Endodermal cell (in vitro differentiated cells): ENCODE data around the gene DTNBP1. TPM values are rescaled to one million over a fixed set of nuclear protein-coding genes. Genes with fewer than 3 reads are reported as not detected.

Experiments used
- DNase-seq: peaks from one replicate; pipeline ENCODE4 v3.0.0-alpha.2; 2017
- H3K27ac ChIP-seq: 2 replicates; pipeline ENCODE4 v1.5.1; 2013; ENCODE audit warnings: mild to moderate bottlenecking, low read depth, low read length, moderate library complexity
- H3K27me3 ChIP-seq: 2 replicates; pipeline ENCODE4 v1.6.1; 2013; ENCODE audit warnings: mild to moderate bottlenecking, low read length, moderate library complexity; ENCODE audit not compliant: insufficient read depth, control insufficient read depth, poor library complexity, severe bottlenecking
- H3K36me3 ChIP-seq: 2 replicates; pipeline ENCODE4 v1.7.0; 2013; ENCODE audit warnings: mild to moderate bottlenecking, low read length, moderate library complexity; ENCODE audit not compliant: control insufficient read depth, insufficient read depth
- H3K4me1 ChIP-seq: one replicate; pipeline ENCODE4 v1.7.0; 2013; ENCODE audit warnings: low read length; ENCODE audit not compliant: control insufficient read depth, insufficient read depth
- H3K4me3 ChIP-seq: 2 replicates; pipeline ENCODE4 v1.5.1; 2013; ENCODE audit warnings: mild to moderate bottlenecking, low read length, moderate library complexity
- H3K9ac ChIP-seq: 2 replicates; pipeline ENCODE4 v1.6.1; 2013; ENCODE audit warnings: mild to moderate bottlenecking, low read length, moderate library complexity; ENCODE audit not compliant: poor library complexity, severe bottlenecking; ENCODE audit errors: extremely low read depth
- H3K9me3 ChIP-seq: 2 replicates; pipeline ENCODE4 v1.6.1; 2013; ENCODE audit warnings: mild to moderate bottlenecking, low read length, moderate library complexity; ENCODE audit not compliant: control insufficient read depth
- H3K27ac Mint-ChIP-seq: 2 replicates; pipeline ENCODE4 v1.8.0; 2020; ENCODE audit warnings: mixed read lengths
- H3K27me3 Mint-ChIP-seq: 2 replicates; pipeline ENCODE4 v1.8.0; 2021; ENCODE audit warnings: mild to moderate bottlenecking, mixed read lengths; ENCODE audit not compliant: insufficient read depth
- H3K36me3 Mint-ChIP-seq: 2 replicates; pipeline ENCODE4 v1.8.0; 2020; ENCODE audit warnings: low read depth, mixed read lengths
- H3K4me1 Mint-ChIP-seq: 2 replicates; pipeline ENCODE4 v1.8.0; 2020; ENCODE audit warnings: mixed read lengths
- H3K4me3 Mint-ChIP-seq: 2 replicates; pipeline ENCODE4 v1.8.0; 2020; ENCODE audit warnings: mild to moderate bottlenecking, moderate library complexity, mixed read lengths
- H3K9me3 Mint-ChIP-seq: 2 replicates; pipeline ENCODE4 v1.8.0; 2020; ENCODE audit warnings: mild to moderate bottlenecking, mixed read lengths
- CTCF ChIP-seq: fragments of 200-600 bp; sonication (generic); conservative IDR thresholded peaks from 2 replicates; pipeline ENCODE4 v1.5.0; 2021; ENCODE audit warnings: antibody characterized with exemption, mild to moderate bottlenecking
- WGBS, 2 experiments: methylation state at CpG; one replicate each; pipeline versions ENCODE4 v1.1.5 to v1.1.7; 2013; ENCODE audit warnings: missing lambda C conversion rate in 2 of 2, mixed read lengths in 1 of 2; ENCODE audit not compliant: insufficient coverage in 1 of 2, insufficient read length in 1 of 2; 5-methylcytosine and 5-hydroxymethylcytosine counted together
- total RNA-seq, 2 donors: library from RNA; stranded (reverse); fragmentation: NEBNext Ultra II Directional in 1 of 2; extraction: Animal tissue kit (Norgen Biotek cat#: 25700) in 1 of 2; gene quantifications; 2 replicates in 1 of 2; 3 replicates in 1 of 2; pipeline ENCODE4 v1.2.1, GENCODE V29; 2021

Gene DTNBP1
- total RNA-seq, 2 donors from 2014 or later: 14.1 to 31.4 TPM

GRCh38 chr6:15678514-15678913 lies 15.7 kb upstream of the DTNBP1 start:
- H3K4me1 Mint-ChIP-seq: peaks cover 21% of the 10 kb centered on the region
- H3K9me3 Mint-ChIP-seq: peaks cover 6% of the 10 kb centered on the region
- no peak for DNase-seq
- H3K36me3 Mint-ChIP-seq: no peaks in the 10 kb centered on the region
- H3K4me3 Mint-ChIP-seq: no peak overlapping the region
- Histone ChIP-seq H3K4me3 (no peak overlapping the region), H3K9ac (no peak overlapping the region), H3K27ac (no peak overlapping the region), H3K9me3 (peaks cover 11% of the 10 kb centered on the region), H3K4me1 (peaks cover 16% of the 10 kb centered on the region), H3K27me3 (no peaks in the 10 kb centered on the region), H3K36me3 (no peaks in the 10 kb centered on the region)
- no peak overlapping the region for H3K27ac Mint-ChIP-seq
- H3K27me3 Mint-ChIP-seq: peaks cover 12% of the 10 kb centered on the region
- TF ChIP-seq CTCF: no peak

DNA sequence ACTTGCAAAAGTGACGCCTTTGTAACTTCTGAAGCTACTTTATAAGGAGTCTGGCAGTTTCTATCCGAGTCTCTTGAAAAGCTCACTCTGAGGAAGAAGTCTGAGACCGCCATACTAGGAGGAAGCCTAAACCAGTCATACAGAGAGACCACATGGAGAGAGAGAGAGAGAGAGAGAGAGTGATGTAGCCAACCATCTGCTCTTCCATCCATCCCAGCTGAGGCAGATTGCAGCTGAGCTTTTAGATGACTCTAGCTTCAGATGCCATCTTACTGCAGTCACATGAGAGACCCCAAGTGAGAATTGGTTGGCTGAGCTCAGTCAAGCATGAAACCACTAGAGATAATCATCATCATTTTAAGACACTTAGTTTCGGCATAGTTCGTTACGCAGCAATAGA lies 15.0 kb upstream of the DTNBP1 start:
- H3K9me3 ChIP-seq: peaks cover 4% of the 10 kb centered on the region
- no peak overlapping the region for H3K9ac ChIP-seq
- H3K36me3 Mint-ChIP-seq: no peaks in the 10 kb centered on the region
- H3K4me3 Mint-ChIP-seq: no peak overlapping the region
- H3K4me1 ChIP-seq: peaks cover 16% of the 10 kb centered on the region
- H3K4me3 ChIP-seq: no peak overlapping the region
- H3K27ac Mint-ChIP-seq: no peak overlapping the region
- H3K27me3 ChIP-seq: peaks cover 7% of the 10 kb centered on the region
- WGBS, 2 experiments: 92 to 97% methylated on average over 3 to 6 of the region's 6 CpGs
- H3K4me1 Mint-ChIP-seq: peaks cover 21% of the 10 kb centered on the region
- no peak overlapping the region for H3K27ac ChIP-seq
- peaks cover 3% of the 10 kb centered on the region for H3K9me3 Mint-ChIP-seq
- H3K36me3 ChIP-seq: no peaks in the 10 kb centered on the region
- TF ChIP-seq CTCF: no peak
- no peak for DNase-seq
- H3K27me3 Mint-ChIP-seq: peaks cover 12% of the 10 kb centered on the region

DNA sequence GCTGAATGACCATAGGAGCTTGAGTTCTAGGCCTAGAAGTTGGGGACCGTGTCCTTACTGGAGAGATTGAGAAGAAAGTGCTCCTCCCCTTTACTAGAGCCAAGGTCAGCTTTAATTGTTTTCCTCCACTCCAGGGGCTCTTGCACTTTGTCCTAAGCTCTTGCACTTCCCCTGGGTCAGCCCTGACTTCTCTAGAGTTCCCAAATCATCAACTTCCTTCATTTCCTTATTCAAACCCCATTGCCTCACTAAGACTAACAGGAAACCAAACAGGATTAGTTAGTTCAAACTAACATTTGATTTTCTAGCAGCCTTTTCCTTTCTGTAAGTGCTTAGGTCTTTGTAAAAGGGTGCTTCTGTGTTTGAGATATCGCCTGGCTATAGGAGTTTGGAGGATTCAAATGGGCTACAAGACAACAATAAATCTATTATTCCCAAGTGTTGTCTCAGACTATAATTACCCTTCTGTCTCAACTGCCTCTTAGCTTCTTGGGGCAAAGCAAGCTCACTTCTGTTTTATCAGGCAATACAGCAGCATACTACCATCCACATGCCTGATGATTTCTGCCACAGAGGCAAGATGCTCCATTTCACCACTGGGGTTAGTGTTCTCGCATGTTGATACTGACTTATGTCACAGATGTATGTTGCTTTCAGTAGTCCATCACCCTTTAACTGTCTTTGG lies 12.8 kb upstream of the DTNBP1 start:
- Mint-ChIP-seq H3K4me1 (peaks cover 21% of the 10 kb centered on the region), H3K4me3 (no peak overlapping the region), H3K36me3 (no peaks in the 10 kb centered on the region), H3K27ac (no peak overlapping the region), H3K9me3 (no peaks in the 10 kb centered on the region), H3K27me3 (peaks cover 29% of the 10 kb centered on the region)
- TF ChIP-seq CTCF: no peak
- Histone ChIP-seq H3K4me3 (no peak overlapping the region), H3K9ac (no peak overlapping the region), H3K36me3 (no peaks in the 10 kb centered on the region), H3K9me3 (no peaks in the 10 kb centered on the region), H3K27me3 (peaks cover 28% of the 10 kb centered on the region), H3K27ac (no peak overlapping the region), H3K4me1 (peaks cover 16% of the 10 kb centered on the region)
- no peak for DNase-seq
- 83 to 84% methylated on average over 2 of the region's 3 CpGs for WGBS, 2 experiments
